Right atrium auricular region (tissue), 2 donors: ENCODE data around the gene PIP4K2B. TPM values are rescaled to one million over a fixed set of nuclear protein-coding genes. Genes with fewer than 3 reads are reported as not detected.
"Not testable (repeated sequence)": the region's sequence is repeated elsewhere in the genome, so short reads cannot be mapped to it uniquely, and the experiment has no call there.

Experiments used
- DNase-seq: peaks from one replicate; pipeline ENCODE4 v3.0.0-alpha.2; 2019; ENCODE audit warnings: low spot score
- H3K27ac ChIP-seq, 2 donors: fragments of 200-600 bp; sonication (generic); 1 replicate in 1 of 2; 2 replicates in 1 of 2; pipeline ENCODE4 v1.5.1; 2016 to 2019
- H3K27me3 ChIP-seq, 2 donors: fragments of 200-600 bp; sonication (generic); one replicate each; pipeline versions ENCODE4 v1.5.1 to v1.6.0; 2017 to 2019
- H3K36me3 ChIP-seq: fragments of 200-600 bp; sonication (generic); one replicate; pipeline ENCODE4 v1.5.1; 2016
- H3K4me1 ChIP-seq, 2 donors: fragments of 200-600 bp; sonication (generic); one replicate each; pipeline versions ENCODE4 v1.5.1 to v1.6.0; 2017 to 2019
- H3K4me3 ChIP-seq, 2 donors: fragments of 200-600 bp; sonication (generic); 1 replicate in 1 of 2; 2 replicates in 1 of 2; pipeline ENCODE4 v1.5.1; 2017 to 2019; ENCODE audit warnings: mild to moderate bottlenecking in 1 of 2, moderate library complexity in 1 of 2
- H3K9me3 ChIP-seq, 2 donors: fragments of 200-600 bp; sonication (generic); one replicate each; pipeline ENCODE4 v1.5.1; 2019
- total RNA-seq, 2 donors: library from RNA; depleted of rRNA; stranded (reverse); fragments of >200 nt; gene quantifications; one replicate each; pipeline ENCODE4 v1.1.0, GENCODE V29; 2016
- TF ChIP-seq, protein P1 (sequence below), 2 donors: fragments of 200-600 bp; sonication (generic); IDR thresholded peaks; one replicate each; pipeline ENCODE4 v1.5.1; 2019; ENCODE audit warnings: antibody characterized with exemption in 2 of 2

PIP4K2B gene
- total RNA-seq, 2 donors from 2014 or later, result 45.9 to 47.7 TPM

DNA sequence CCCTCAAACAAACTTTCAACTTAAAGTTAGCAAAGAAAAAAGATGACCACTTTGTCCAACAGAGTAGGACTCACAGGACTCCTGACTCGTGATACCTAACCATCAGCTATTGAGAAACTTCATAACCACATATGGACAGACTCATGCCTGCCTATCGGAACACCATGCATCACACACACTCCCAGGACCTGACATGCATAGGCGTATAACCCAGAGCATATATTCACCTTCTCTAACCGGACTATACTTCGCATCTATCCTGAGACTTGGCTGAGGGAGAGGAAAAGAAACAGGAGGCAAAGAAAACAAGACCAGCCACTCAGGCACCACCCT, 2.2 kb downstream of the PIP4K2B start:
- Histone ChIP-seq H3K4me3 (peak overlapping the region in 1 of 2 donors; percentile 92), H3K27ac (peak overlapping the region; percentile 99 to 100), H3K4me1 (peaks cover 0 to 30% of the 10 kb centered on the region in 2 donors), H3K9me3 (no peaks in the 10 kb centered on the region), H3K27me3 (no peaks in the 10 kb centered on the region), H3K36me3 (peaks cover 12% of the 10 kb centered on the region)
- no peak for DNase-seq
- TF ChIP-seq, protein P1, sequence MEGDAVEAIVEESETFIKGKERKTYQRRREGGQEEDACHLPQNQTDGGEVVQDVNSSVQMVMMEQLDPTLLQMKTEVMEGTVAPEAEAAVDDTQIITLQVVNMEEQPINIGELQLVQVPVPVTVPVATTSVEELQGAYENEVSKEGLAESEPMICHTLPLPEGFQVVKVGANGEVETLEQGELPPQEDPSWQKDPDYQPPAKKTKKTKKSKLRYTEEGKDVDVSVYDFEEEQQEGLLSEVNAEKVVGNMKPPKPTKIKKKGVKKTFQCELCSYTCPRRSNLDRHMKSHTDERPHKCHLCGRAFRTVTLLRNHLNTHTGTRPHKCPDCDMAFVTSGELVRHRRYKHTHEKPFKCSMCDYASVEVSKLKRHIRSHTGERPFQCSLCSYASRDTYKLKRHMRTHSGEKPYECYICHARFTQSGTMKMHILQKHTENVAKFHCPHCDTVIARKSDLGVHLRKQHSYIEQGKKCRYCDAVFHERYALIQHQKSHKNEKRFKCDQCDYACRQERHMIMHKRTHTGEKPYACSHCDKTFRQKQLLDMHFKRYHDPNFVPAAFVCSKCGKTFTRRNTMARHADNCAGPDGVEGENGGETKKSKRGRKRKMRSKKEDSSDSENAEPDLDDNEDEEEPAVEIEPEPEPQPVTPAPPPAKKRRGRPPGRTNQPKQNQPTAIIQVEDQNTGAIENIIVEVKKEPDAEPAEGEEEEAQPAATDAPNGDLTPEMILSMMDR (IDR thresholded peaks at IDR 0.05), result no peak

DNA sequence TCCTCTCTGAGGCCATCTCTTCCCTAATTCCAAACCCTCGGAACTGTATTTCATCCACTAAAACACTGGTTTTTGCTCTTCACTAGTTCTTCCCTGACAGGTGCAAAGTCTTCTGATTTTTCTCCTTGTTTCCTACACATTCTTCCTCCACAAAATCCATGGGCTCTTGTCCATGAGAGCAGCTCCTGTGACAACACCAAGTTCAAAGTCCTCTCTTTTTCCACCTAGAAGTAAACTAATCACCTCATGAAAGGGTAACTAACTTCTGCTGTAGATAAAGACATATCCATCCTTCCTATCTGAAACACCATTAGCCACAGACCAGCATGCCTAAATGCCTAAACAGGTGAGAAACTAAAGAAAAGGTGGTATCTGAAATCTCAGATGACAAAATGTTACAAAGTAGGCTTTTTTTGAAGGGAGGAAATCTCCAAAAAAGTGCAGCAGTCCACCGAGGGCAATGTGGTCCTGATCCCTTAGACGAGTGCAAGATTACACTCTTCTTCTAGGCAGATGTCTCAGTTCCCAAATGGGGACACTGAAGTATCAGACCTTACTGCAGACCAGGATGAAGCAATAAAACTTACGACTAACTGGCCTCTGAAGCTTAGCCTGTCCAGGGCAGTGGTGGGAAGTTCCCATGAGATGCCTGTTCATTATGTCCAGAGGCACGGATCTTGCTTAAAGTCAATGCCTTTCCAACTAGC, 2.8 kb downstream of the PIP4K2B start:
- no peak for DNase-seq
- no peaks in the 10 kb centered on the region for H3K9me3 ChIP-seq
- peaks cover 7% of the 10 kb centered on the region for H3K36me3 ChIP-seq
- H3K27ac ChIP-seq, result peak overlapping the region; percentile 13 to 100
- no peaks in the 10 kb centered on the region for H3K27me3 ChIP-seq
- peaks cover 0 to 30% of the 10 kb centered on the region in 2 donors for H3K4me1 ChIP-seq
- H3K4me3 ChIP-seq, result no peak overlapping the region
- TF ChIP-seq, protein P1 (IDR thresholded peaks at IDR 0.05), result no peak

DNA sequence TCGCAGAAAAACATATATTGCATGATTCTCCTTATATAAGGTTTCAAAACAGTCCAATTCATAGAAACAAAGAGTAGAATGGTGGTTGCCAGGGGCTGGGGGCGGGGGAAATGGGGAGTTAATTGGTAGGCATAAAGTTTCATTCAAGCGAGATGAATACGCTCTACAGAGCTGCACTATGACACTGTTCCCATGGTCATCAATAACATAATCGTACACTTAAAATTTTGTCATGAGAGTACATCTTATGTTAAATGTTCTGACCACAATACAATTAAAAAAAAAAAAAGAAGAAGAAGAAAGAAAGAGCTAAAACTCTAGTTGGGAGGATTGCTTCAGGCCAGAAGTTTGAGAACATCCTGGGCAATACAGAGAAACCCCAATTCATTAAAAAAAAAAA, 5.1 kb downstream of the PIP4K2B start:
- Histone ChIP-seq H3K4me1 (peaks cover 0 to 46% of the 10 kb centered on the region in 2 donors), H3K36me3 (no peaks in the 10 kb centered on the region), H3K27ac (no peak overlapping the region), H3K27me3 (no peaks in the 10 kb centered on the region), H3K9me3 (no peaks in the 10 kb centered on the region), H3K4me3 (no peak overlapping the region)
- TF ChIP-seq, protein P1 (IDR thresholded peaks at IDR 0.05), result no peak
- no peak for DNase-seq

DNA sequence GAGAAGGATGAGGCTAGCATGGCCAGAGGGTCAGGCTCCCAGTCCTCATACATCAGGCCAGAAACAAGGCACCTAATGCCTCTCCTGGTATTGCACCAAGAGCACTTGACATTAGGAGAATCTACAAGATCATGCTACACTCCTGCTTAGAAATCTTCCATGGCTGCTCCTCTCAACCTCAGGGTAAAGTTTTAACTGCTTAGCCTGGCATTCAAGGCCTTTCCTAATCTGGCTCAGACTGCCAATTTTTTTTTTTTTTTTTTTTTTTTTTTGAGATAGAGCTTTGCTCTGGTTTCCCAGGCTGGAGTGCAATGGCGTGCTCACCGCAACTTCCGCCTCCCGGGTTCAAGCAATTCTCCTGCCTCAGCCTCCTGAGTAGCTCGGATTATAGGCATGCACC, 8.2 kb downstream of the PIP4K2B start:
- peaks cover 8% of the 10 kb centered on the region for H3K36me3 ChIP-seq
- DNase-seq, result no peak
- H3K4me3 ChIP-seq, result no peak overlapping the region
- no peak overlapping the region for H3K27ac ChIP-seq
- H3K4me1 ChIP-seq, result peaks cover 0 to 21% of the 10 kb centered on the region in 2 donors
- H3K27me3 ChIP-seq, result no peaks in the 10 kb centered on the region
- H3K9me3 ChIP-seq, result no peaks in the 10 kb centered on the region
- TF ChIP-seq, protein P1 (IDR thresholded peaks at IDR 0.05), result no peak

DNA sequence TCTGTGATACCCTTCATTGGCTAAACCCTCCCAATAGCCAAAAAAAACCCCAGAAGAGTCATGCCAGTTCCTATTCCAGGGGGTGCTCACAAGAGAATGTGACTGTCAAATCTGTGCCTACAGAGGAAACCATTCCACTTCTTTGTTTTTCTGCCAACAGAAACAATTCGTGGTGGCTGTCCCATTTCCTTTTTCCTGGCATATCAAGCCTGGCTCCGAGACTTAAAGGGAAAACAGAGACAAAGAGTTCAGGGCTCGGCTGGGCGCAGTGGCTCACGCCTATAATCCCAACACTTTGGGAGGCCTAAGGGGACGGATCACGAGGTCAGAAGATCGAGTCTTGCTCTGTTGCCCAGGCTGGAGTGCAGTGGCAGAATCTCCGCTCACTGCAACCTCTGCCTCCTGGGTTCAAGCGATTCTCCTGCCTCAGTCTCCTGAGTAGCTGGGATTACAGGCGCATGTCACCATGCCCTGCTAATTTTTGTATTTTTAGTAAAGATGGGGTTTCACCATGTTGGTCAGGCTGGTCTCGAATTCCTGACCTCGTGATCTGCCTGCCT, 9.1 kb downstream of the PIP4K2B start:
- H3K27me3 ChIP-seq, H3K27ac ChIP-seq, DNase-seq, H3K4me3 ChIP-seq, H3K9me3 ChIP-seq: not testable (repeated sequence)
- Histone ChIP-seq H3K4me1 (peaks cover 0 to 16% of the 10 kb centered on the region in 2 donors), H3K36me3 (peaks cover 17% of the 10 kb centered on the region)

DNA sequence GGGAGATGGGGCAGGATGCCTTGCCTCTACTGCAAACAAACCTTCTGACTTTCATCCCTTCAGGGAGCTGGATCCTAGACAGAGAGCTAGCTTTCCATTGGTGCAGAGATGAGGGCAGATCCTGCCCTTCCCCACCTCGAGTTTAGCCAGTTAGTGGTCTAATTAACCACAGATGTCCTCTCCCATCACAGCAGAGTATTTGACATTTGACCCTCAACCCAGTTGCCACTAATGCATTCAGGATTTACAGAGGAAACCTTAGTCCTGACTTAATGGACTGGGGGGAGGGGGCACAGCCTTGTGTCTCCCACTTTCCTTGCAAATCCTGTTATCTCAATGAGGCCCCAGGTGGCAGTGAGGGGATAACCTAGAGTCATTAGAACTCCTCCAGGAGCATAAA, 10.2 kb downstream of the PIP4K2B start:
- Histone ChIP-seq H3K27ac (no peak overlapping the region), H3K4me3 (no peak overlapping the region), H3K27me3 (no peaks in the 10 kb centered on the region), H3K4me1 (peaks cover 0 to 16% of the 10 kb centered on the region in 2 donors), H3K9me3 (no peaks in the 10 kb centered on the region), H3K36me3 (peaks cover 28% of the 10 kb centered on the region)
- DNase-seq, result no peak
- TF ChIP-seq, protein P1 (IDR thresholded peaks at IDR 0.05), result no peak

DNA sequence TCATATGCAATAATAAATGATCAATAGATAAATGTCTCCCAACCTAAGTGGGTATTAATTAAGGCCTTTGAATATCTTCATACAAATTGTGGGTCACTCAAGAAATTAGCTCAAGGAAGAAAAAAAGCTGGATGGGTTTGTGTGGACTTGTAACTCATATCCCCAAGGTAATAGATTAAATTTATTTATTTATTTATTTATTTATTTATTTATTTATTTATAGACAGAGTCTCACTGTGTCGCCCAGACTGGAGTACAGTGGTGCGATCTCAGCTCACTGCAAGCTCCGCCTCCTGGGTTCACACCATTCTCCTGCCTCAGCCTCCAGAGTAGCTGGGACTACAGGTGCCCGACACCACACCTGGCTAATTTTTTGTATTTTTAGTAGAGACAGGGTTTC, 11.4 kb downstream of the PIP4K2B start:
- H3K27ac ChIP-seq, H3K27me3 ChIP-seq, H3K4me3 ChIP-seq, H3K9me3 ChIP-seq, DNase-seq: not testable (repeated sequence)
- Histone ChIP-seq H3K36me3 (peaks cover 39% of the 10 kb centered on the region), H3K4me1 (peaks cover 0 to 16% of the 10 kb centered on the region in 2 donors)
